Gastroesophageal sphincter (tissue), 4 donors: ENCODE data around the gene REV1. TPM values are rescaled to one million over a fixed set of nuclear protein-coding genes. Genes with fewer than 3 reads are reported as not detected.

Experiments
- ATAC-seq: fragments of 150-250 bp; one replicate; pipeline ENCODE4 v1.9.1; 2016; ENCODE audit warnings: mild to moderate bottlenecking, moderate library complexity
- H3K27ac ChIP-seq, 4 donors: fragments of 200-600 bp; sonication (generic) in 3 of 4; 1 replicate in 3 of 4; 2 replicates in 1 of 4; pipeline ENCODE4 v1.5.1; 2016 to 2019
- H3K27me3 ChIP-seq: fragments of 200-600 bp; sonication (generic); one replicate; pipeline ENCODE4 v1.5.1; 2019
- H3K36me3 ChIP-seq, 2 donors: fragments of 200-600 bp; sonication (generic); one replicate each; pipeline ENCODE4 v1.5.1; 2019; ENCODE audit warnings: control low read depth in 1 of 2
- H3K4me1 ChIP-seq, 3 donors: fragments of 200-600 bp; sonication (generic); 1 replicate in 2 of 3; 2 replicates in 1 of 3; pipeline ENCODE4 v1.5.1; 2016 to 2019; ENCODE audit warnings: control low read depth in 2 of 3
- H3K4me3 ChIP-seq, 2 donors: fragments of 200-600 bp; sonication (generic); one replicate each; pipeline ENCODE4 v1.5.1; 2019; ENCODE audit warnings: mild to moderate bottlenecking in 1 of 2, moderate library complexity in 1 of 2
- H3K9me3 ChIP-seq, 3 donors: fragments of 200-600 bp; sonication (generic); one replicate each; pipeline ENCODE4 v1.5.1; 2017 to 2019; ENCODE audit warnings: control low read depth in 2 of 3
- EP300 ChIP-seq: sonication (generic); formaldehyde crosslinking; IDR thresholded peaks from one replicate; pipeline ENCODE4 v1.6.1; 2017; ENCODE audit warnings: antibody characterized with exemption, mild to moderate bottlenecking
- POLR2A ChIP-seq, 2 donors: fragments of 450-650 bp; IDR thresholded peaks; one replicate each; pipeline ENCODE4 v1.6.1; 2017; ENCODE audit warnings: antibody characterized with exemption in 2 of 2, mild to moderate bottlenecking in 2 of 2, moderate library complexity in 1 of 2
- POLR2AphosphoS5 ChIP-seq: sonication (generic); formaldehyde crosslinking; IDR thresholded peaks from one replicate; pipeline ENCODE4 v1.6.1; 2017; ENCODE audit warnings: antibody characterized with exemption
- WGBS, 2 donors: methylation state at CpG; one replicate each; pipeline ENCODE4 v1.1.5; 2018; ENCODE audit warnings: low coverage in 1 of 2; 5-methylcytosine and 5-hydroxymethylcytosine counted together
- total RNA-seq, 4 donors: library from RNA; depleted of rRNA; stranded (reverse); fragments of >200 nt; gene quantifications; one replicate each; pipeline ENCODE4 v1.1.0, GENCODE V29; 2016
- TF ChIP-seq, protein P1 (sequence below), 4 experiments: fragments of 200-600 bp in 2 of 4; fragments of 450-650 bp in 2 of 4; sonication (generic) in 1 of 4; IDR thresholded peaks; one replicate each; pipeline ENCODE4 v1.5.1; 2017 to 2019; ENCODE audit warnings: antibody characterized with exemption in 4 of 4, mild to moderate bottlenecking in 2 of 4, moderate library complexity in 2 of 4

REV1 gene
- total RNA-seq, 4 donors from 2014 or later = 25.9 to 61.5 (median 47.3) TPM

DNA sequence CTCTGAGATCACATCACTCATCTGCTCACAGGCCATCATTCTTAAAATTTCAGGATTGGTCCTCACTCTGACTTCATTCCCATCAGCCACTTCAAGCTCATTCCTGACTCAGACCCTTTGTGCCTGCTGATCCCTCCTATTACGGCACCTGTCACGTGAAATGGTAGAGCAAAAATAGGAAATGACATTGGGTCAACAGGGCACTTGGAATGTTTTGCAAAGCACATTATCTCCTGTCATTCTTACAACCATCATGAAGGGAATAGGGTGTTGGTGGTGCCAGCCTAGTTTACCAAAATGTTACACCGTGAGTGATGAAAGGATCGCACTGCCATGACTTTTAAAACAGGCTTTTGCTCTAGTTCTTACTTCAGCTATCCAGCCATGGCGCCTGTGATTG is 91.5 kb downstream of the REV1 start:
- ATAC-seq = no peak
- 93 to 96% methylated on average over 3 to 5 of the region's 5 CpGs for WGBS, 2 donors

DNA sequence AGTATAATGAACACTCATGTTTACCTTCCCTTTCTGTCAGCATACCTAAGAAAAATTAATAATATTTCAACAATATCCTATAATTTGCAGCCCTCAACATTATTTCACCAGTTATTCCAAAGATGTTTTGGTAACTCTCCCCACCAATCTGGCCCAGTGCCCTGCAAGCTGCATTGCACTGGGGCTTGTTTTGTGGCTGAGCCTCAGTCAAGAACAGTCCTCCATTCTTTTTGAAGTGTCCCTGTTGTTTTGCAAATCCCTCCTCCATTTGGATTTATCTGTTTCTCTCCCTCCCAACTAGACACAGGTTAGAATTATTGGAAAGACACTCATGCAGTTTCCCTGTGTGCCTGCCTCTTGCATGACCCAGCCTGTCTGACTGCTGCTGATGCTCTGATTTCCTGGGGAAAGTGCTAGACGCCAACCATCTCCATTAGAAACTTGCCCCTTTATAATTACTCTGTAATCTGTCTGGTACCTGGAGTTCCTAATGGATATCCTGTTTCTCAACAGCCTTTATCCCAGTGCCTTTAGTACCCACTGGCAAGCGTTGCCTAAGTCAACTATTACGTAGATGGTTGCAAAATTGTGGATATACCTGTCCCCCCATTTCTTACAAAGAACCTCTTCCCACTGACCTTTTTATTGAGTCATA is 92.4 kb downstream of the REV1 start:
- Histone ChIP-seq H3K9me3 (no peaks in the 10 kb centered on the region), H3K27me3 (no peaks in the 10 kb centered on the region), H3K4me1 (no peaks in the 10 kb centered on the region), H3K27ac (no peak overlapping the region), H3K4me3 (no peak overlapping the region), H3K36me3 (peaks cover 3 to 98% of the 10 kb centered on the region in 2 donors)
- no peak for ATAC-seq
- WGBS, 2 donors = 90 to 94% methylated on average over 2 to 3 of the region's 3 CpGs
- TF ChIP-seq EP300 = no peak
- no peak for TF ChIP-seq POLR2AphosphoS5
- no peak for TF ChIP-seq POLR2A (IDR thresholded peaks at IDR 0.05)
- TF ChIP-seq, protein P1, sequence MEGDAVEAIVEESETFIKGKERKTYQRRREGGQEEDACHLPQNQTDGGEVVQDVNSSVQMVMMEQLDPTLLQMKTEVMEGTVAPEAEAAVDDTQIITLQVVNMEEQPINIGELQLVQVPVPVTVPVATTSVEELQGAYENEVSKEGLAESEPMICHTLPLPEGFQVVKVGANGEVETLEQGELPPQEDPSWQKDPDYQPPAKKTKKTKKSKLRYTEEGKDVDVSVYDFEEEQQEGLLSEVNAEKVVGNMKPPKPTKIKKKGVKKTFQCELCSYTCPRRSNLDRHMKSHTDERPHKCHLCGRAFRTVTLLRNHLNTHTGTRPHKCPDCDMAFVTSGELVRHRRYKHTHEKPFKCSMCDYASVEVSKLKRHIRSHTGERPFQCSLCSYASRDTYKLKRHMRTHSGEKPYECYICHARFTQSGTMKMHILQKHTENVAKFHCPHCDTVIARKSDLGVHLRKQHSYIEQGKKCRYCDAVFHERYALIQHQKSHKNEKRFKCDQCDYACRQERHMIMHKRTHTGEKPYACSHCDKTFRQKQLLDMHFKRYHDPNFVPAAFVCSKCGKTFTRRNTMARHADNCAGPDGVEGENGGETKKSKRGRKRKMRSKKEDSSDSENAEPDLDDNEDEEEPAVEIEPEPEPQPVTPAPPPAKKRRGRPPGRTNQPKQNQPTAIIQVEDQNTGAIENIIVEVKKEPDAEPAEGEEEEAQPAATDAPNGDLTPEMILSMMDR (IDR thresholded peaks at IDR 0.05) = no peak

More for the DNA sequence above, 91.5 kb downstream of the REV1 start:
- Histone ChIP-seq H3K27ac (peak overlapping the region in 1 of 4 donors; percentile 7), H3K9me3 (no peaks in the 10 kb centered on the region), H3K36me3 (peaks cover 3 to 98% of the 10 kb centered on the region in 2 donors), H3K4me3 (no peak overlapping the region), H3K4me1 (no peaks in the 10 kb centered on the region), H3K27me3 (no peaks in the 10 kb centered on the region)
- no peak for TF ChIP-seq POLR2A (IDR thresholded peaks at IDR 0.05)
- no peak for TF ChIP-seq EP300
- TF ChIP-seq POLR2AphosphoS5 = no peak
- TF ChIP-seq, protein P1 (IDR thresholded peaks at IDR 0.05) = no peak

DNA sequence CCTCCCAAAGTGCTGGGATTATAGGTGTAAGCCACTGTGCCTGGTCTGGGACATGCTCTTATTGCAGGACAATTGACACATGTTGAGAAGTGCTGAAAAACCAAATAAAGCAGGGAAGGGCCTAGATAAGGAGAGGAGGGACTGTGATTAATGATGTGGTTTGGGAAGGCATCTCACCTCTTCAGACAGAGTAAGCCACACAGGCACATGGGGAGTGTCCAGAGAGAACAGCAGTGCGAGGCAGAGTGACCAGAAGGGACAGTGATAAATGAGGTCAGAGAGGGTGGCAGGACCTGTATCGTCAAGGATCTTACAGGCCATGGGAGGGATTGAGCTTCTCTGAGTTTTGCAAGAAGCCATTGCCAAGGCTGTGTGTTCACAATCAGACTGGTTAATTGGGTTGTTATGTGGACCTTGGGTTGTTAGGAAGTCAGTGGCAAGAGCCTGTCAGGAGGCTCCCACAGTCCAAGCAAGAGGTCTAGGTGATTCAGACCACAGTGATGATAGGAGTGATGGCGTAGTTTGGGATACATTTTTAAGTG is 94.2 kb downstream of the REV1 start:
- H3K27ac ChIP-seq = no peak overlapping the region
- TF ChIP-seq POLR2AphosphoS5 (no peak), EP300 (no peak), POLR2A (IDR thresholded peaks at IDR 0.05) (no peak)
- TF ChIP-seq, protein P1 (IDR thresholded peaks at IDR 0.05) = no peak
- no peak overlapping the region for H3K4me3 ChIP-seq
- WGBS, 2 donors = 72 to 82% methylated on average over 3 of the region's 3 CpGs
- no peak for ATAC-seq
- H3K9me3 ChIP-seq = no peaks in the 10 kb centered on the region
- H3K36me3 ChIP-seq = peaks cover 2 to 96% of the 10 kb centered on the region in 2 donors
- no peaks in the 10 kb centered on the region for H3K27me3 ChIP-seq
- no peaks in the 10 kb centered on the region for H3K4me1 ChIP-seq

DNA sequence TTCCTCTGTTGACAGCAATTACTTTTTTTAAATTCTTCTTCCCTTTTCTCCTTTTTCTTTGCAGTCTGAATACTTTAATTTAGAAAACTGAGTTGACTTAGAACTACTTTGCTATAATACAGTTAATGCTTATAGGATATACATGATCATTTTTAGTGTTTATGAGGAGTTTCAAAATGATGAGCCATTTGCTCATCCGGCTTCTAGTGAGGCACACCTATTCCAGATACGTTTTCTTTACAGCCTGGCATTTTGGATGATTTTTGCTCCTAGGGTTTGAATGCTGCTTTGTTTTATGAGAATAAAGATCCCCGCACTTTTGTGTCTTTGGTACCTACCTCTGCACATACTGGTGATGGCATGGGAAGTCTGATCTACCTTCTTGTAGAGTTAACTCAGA is 99.9 kb downstream of the REV1 start:
- TF ChIP-seq, protein P1 (IDR thresholded peaks at IDR 0.05) = no peak
- TF ChIP-seq POLR2AphosphoS5 = no peak
- no peak for TF ChIP-seq POLR2A (IDR thresholded peaks at IDR 0.05)
- TF ChIP-seq EP300 = no peak
- Histone ChIP-seq H3K4me3 (no peak overlapping the region), H3K36me3 (peaks cover 0 to 69% of the 10 kb centered on the region in 2 donors), H3K4me1 (peaks cover 0 to 15% (median 0%) of the 10 kb centered on the region in 3 donors), H3K27ac (no peak overlapping the region), H3K9me3 (no peaks in the 10 kb centered on the region), H3K27me3 (no peaks in the 10 kb centered on the region)
- 66 to 74% methylated on average over 3 of the region's 3 CpGs for WGBS, 2 donors
- no peak for ATAC-seq

DNA sequence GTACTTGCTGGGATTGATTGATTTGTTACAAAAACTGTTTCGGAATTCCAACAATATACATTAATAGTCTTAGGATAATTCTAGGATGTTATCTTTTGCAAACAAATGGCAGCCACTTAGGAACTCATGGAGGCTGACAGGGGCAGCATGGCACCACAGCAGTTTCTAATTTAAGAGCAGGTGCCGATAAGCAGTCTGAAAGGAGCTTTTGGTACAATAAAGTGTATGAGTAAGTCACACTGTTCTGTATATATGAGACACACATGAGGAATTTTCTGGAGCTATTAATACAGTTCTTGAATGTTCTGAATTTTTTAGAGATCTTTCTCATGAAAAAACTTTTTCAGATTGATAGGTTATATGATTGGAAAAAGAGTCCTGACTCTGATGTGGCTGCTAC is 100.4 kb downstream of the REV1 start:
- H3K27ac ChIP-seq = no peak overlapping the region
- peaks cover 0 to 15% (median 0%) of the 10 kb centered on the region in 3 donors for H3K4me1 ChIP-seq
- peak; percentile 43 for ATAC-seq
- H3K9me3 ChIP-seq = no peaks in the 10 kb centered on the region
- H3K27me3 ChIP-seq = no peaks in the 10 kb centered on the region
- 31 to 56% methylated on average over 2 of the region's 2 CpGs for WGBS, 2 donors
- H3K4me3 ChIP-seq = no peak overlapping the region
- TF ChIP-seq POLR2A (IDR thresholded peaks at IDR 0.05) = no peak
- TF ChIP-seq POLR2AphosphoS5 = no peak
- no peak for TF ChIP-seq EP300
- TF ChIP-seq, protein P1 (IDR thresholded peaks at IDR 0.05) = no peak
- peaks cover 0 to 69% of the 10 kb centered on the region in 2 donors for H3K36me3 ChIP-seq
